Activated T-helper 2 cell treated with anti-CD3 and anti-CD28 coated beads, Interferon-gamma antibody, Interleukin-2, Interleukin-4, amounts not matched to agents 10 μg/mL and 5 μg/mL and 100 μg/mL, durations not matched to agents 14 hours and 24 hours and 36 hours (primary cell): ENCODE data around the gene EFCAB8. TPM values are rescaled to one million over a fixed set of nuclear protein-coding genes. Genes with fewer than 3 reads are reported as not detected.

Experiments used
- DNase-seq: peaks from one replicate; pipeline ENCODE4 v3.0.0; 2021; ENCODE audit warnings: low spot score
- H3K27ac Mint-ChIP-seq: one replicate; pipeline ENCODE4 v1.8.0; 2021; ENCODE audit warnings: mixed read lengths
- H3K27me3 Mint-ChIP-seq: one replicate; pipeline ENCODE4 v1.8.0; 2021; ENCODE audit warnings: low read depth, mixed read lengths
- H3K36me3 Mint-ChIP-seq: one replicate; pipeline ENCODE4 v1.8.0; 2021; ENCODE audit warnings: low read depth, mixed read lengths
- H3K4me1 Mint-ChIP-seq: one replicate; pipeline ENCODE4 v1.8.0; 2021; ENCODE audit warnings: low read depth, mixed read lengths
- H3K4me3 Mint-ChIP-seq: one replicate; pipeline ENCODE4 v1.8.0; 2021; ENCODE audit warnings: low read depth, mild to moderate bottlenecking, moderate library complexity, mixed read lengths
- H3K9me3 Mint-ChIP-seq: one replicate; pipeline ENCODE4 v1.8.0; 2021; ENCODE audit warnings: mixed read lengths
- intact Hi-C: fragments of 100-400 bp; cut with micrococcal nuclease; formaldehyde crosslinking; loops from one replicate; pipeline ENCODE4 v1.15.1; 2023
- total RNA-seq: library from RNA; stranded (reverse); gene quantifications from 2 replicates; pipeline ENCODE4 v1.2.3, GENCODE V29; 2022

Gene EFCAB8
- total RNA-seq, 1 donor from 2014 or later = 0.52 TPM

- Mint-ChIP-seq H3K27ac (no peak overlapping the region), H3K9me3 (no peaks in the 10 kb centered on the region), H3K4me3 (no peak overlapping the region), H3K36me3 (no peaks in the 10 kb centered on the region), H3K27me3 (no peaks in the 10 kb centered on the region), H3K4me1 (peaks cover 7% of the 10 kb centered on the region)
- intact Hi-C loops = no loop called here
- DNase-seq = no peak
These were observed 128.5 kb downstream of the EFCAB8 start for GRCh38 chr20:32987044-32987825.

- H3K36me3 Mint-ChIP-seq = no peaks in the 10 kb centered on the region
- H3K27me3 Mint-ChIP-seq = no peaks in the 10 kb centered on the region
These were observed 129.3 kb downstream of the EFCAB8 start for GRCh38 chr20:32988008-32988407.

GRCh38 chr20:32989507-32990283 is 131.0 kb downstream of the EFCAB8 start:
- Mint-ChIP-seq H3K27ac (no peak overlapping the region), H3K4me1 (peaks cover 3% of the 10 kb centered on the region), H3K9me3 (peaks cover 5% of the 10 kb centered on the region), H3K36me3 (no peaks in the 10 kb centered on the region), H3K4me3 (no peak overlapping the region), H3K27me3 (no peaks in the 10 kb centered on the region)
- intact Hi-C loops = no loop called here
- DNase-seq = no peak

More at GRCh38 chr20:32988008-32988407, 129.3 kb downstream of the EFCAB8 start:
- Mint-ChIP-seq H3K4me3 (no peak overlapping the region), H3K27ac (no peak overlapping the region), H3K9me3 (no peaks in the 10 kb centered on the region), H3K4me1 (peaks cover 4% of the 10 kb centered on the region)
- intact Hi-C loops = no loop called here
- no peak for DNase-seq

- Mint-ChIP-seq H3K27ac (no peak overlapping the region), H3K4me3 (no peak overlapping the region), H3K27me3 (no peaks in the 10 kb centered on the region), H3K4me1 (peaks cover 3% of the 10 kb centered on the region), H3K9me3 (peaks cover 12% of the 10 kb centered on the region), H3K36me3 (no peaks in the 10 kb centered on the region)
- no peak for DNase-seq
- intact Hi-C loops = no loop called here
These were observed 131.7 kb downstream of the EFCAB8 start for GRCh38 chr20:32990426-32990825.

GRCh38 chr20:32991383-32991782 is 132.7 kb downstream of the EFCAB8 start:
- intact Hi-C loops = no loop called here
- no peaks in the 10 kb centered on the region for H3K27me3 Mint-ChIP-seq
- H3K4me1 Mint-ChIP-seq = peaks cover 3% of the 10 kb centered on the region
- H3K4me3 Mint-ChIP-seq = no peak overlapping the region
- H3K27ac Mint-ChIP-seq = no peak overlapping the region
- H3K36me3 Mint-ChIP-seq = no peaks in the 10 kb centered on the region
- peaks cover 21% of the 10 kb centered on the region for H3K9me3 Mint-ChIP-seq
- DNase-seq = no peak

GRCh38 chr20:32991792-32992641 is 133.3 kb downstream of the EFCAB8 start:
- H3K4me1 Mint-ChIP-seq = peaks cover 3% of the 10 kb centered on the region
- H3K4me3 Mint-ChIP-seq = no peak overlapping the region
- no peak overlapping the region for H3K27ac Mint-ChIP-seq
- H3K36me3 Mint-ChIP-seq = no peaks in the 10 kb centered on the region
- peaks cover 25% of the 10 kb centered on the region for H3K9me3 Mint-ChIP-seq
- intact Hi-C loops = no loop called here
- H3K27me3 Mint-ChIP-seq = no peaks in the 10 kb centered on the region
- no peak for DNase-seq

- peaks cover 10% of the 10 kb centered on the region for H3K4me1 Mint-ChIP-seq
- H3K4me3 Mint-ChIP-seq = no peak overlapping the region
- no peaks in the 10 kb centered on the region for H3K27me3 Mint-ChIP-seq
- intact Hi-C loops = no loop called here
- peaks cover 25% of the 10 kb centered on the region for H3K9me3 Mint-ChIP-seq
- H3K36me3 Mint-ChIP-seq = no peaks in the 10 kb centered on the region
- H3K27ac Mint-ChIP-seq = no peak overlapping the region
- no peak for DNase-seq
These were observed 134.8 kb downstream of the EFCAB8 start for GRCh38 chr20:32993496-32994050.

- H3K27ac Mint-ChIP-seq = no peak overlapping the region
- no peak overlapping the region for H3K4me3 Mint-ChIP-seq
- DNase-seq = no peak
- H3K27me3 Mint-ChIP-seq = no peaks in the 10 kb centered on the region
- peaks cover 25% of the 10 kb centered on the region for H3K9me3 Mint-ChIP-seq
- intact Hi-C loops = no loop called here
- H3K4me1 Mint-ChIP-seq = peaks cover 10% of the 10 kb centered on the region
- no peaks in the 10 kb centered on the region for H3K36me3 Mint-ChIP-seq
These were observed 137.1 kb downstream of the EFCAB8 start for GRCh38 chr20:32995802-32996201.

- H3K36me3 Mint-ChIP-seq = no peaks in the 10 kb centered on the region
- DNase-seq = no peak
- intact Hi-C loops = no loop called here
- peaks cover 7% of the 10 kb centered on the region for H3K4me1 Mint-ChIP-seq
- H3K27ac Mint-ChIP-seq = no peak overlapping the region
- H3K27me3 Mint-ChIP-seq = no peaks in the 10 kb centered on the region
- H3K4me3 Mint-ChIP-seq = no peak overlapping the region
- peaks cover 25% of the 10 kb centered on the region for H3K9me3 Mint-ChIP-seq
These were observed 138.7 kb downstream of the EFCAB8 start for GRCh38 chr20:32997431-32997830.

GRCh38 chr20:32999603-33000250 is 141.0 kb downstream of the EFCAB8 start:
- intact Hi-C loops = no loop called here
- Mint-ChIP-seq H3K4me1 (peaks cover 7% of the 10 kb centered on the region), H3K27ac (no peak overlapping the region), H3K9me3 (peaks cover 20% of the 10 kb centered on the region), H3K4me3 (no peak overlapping the region), H3K36me3 (no peaks in the 10 kb centered on the region), H3K27me3 (no peaks in the 10 kb centered on the region)
- DNase-seq = no peak

- Mint-ChIP-seq H3K4me3 (no peak overlapping the region), H3K4me1 (peaks cover 10% of the 10 kb centered on the region), H3K27ac (no peak overlapping the region), H3K36me3 (peaks cover 3% of the 10 kb centered on the region), H3K27me3 (no peaks in the 10 kb centered on the region), H3K9me3 (peaks cover 13% of the 10 kb centered on the region)
- DNase-seq = no peak
- intact Hi-C loops = no loop called here
These were observed 142.2 kb downstream of the EFCAB8 start for GRCh38 chr20:33000802-33001466.
